AG09319 (cell line): ENCODE results near the gene EEIG1.

Source experiments
- DNase-seq: peaks from one replicate; pipeline ENCODE4 v3.0.0-alpha.2; 2010; ENCODE audit warnings: low read depth; ENCODE audit errors: extremely low read depth
- CTCF ChIP-seq: IDR thresholded peaks from 2 replicates; pipeline ENCODE4 v1.5.1; 2011; ENCODE audit warnings: low read depth, mild to moderate bottlenecking, inconsistent platforms, low read length, moderate library complexity

EEIG1 gene

GRCh38 chr9:127963041-127963358 lies 17.8 kb downstream of the EEIG1 start:
- no peak for TF ChIP-seq CTCF
- no peak for DNase-seq

GRCh38 chr9:127962278-127962677 lies 18.5 kb downstream of the EEIG1 start:
- no peak for DNase-seq
- TF ChIP-seq CTCF, result no peak

- no peak for DNase-seq
- TF ChIP-seq CTCF, result no peak
Measured at GRCh38 chr9:127961613-127962155, 19.1 kb downstream of the EEIG1 start.

GRCh38 chr9:127961155-127961490 lies 19.7 kb downstream of the EEIG1 start:
- TF ChIP-seq CTCF, result no peak
- no peak for DNase-seq

GRCh38 chr9:127960410-127961154 lies 20.2 kb downstream of the EEIG1 start:
- no peak for DNase-seq
- TF ChIP-seq CTCF, result no peak

- no peak for TF ChIP-seq CTCF
- no peak for DNase-seq
Measured at GRCh38 chr9:127959841-127960409, 20.9 kb downstream of the EEIG1 start.

- DNase-seq, result no peak
- TF ChIP-seq CTCF, result no peak
Measured at GRCh38 chr9:127959398-127959797, 21.4 kb downstream of the EEIG1 start.
